ENCODE measurements around the gene ZFAND2A.
"Not testable (repeated sequence)": the region's sequence is repeated elsewhere in the genome, so short reads cannot be mapped to it uniquely, and the experiment has no call there.

Gene ZFAND2A

DNA sequence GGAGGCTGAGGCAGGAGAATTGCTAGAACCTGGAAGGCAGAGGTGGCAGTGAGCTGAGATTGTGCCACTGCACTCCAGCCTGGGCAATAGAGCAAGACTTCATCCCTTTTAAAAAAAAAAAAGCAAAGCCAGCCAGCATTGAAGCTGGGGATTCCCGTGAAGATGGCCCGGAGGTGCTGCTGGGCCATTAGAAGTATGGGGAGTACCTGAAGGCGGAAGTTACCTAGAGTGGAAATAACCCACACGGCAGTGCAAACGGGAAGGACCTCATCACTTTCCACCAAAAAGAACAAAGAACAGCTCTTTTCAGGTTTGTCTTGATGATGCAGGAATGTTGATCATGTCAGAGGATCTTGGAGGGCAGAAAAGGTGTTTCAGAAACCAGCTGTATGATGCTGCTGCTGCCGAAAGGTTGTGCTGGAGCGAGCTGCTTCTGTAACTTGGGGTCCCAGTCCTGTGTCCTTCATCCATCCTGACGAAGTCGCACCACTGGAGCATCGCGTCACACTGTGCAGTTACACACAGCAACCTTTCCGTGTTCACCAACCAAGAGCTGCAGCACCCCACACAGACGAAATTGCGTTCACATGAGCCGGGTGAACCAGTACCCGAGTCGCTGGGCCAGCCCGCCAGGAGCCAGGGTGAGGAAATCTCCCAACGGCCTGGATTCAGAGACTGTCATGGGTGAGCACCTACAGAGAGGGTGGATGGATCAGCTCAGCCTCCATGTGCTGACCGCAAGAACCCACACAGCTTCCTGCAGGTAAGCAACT, 8.2 kb downstream of the ZFAND2A start:
- no peak for DNase-seq (ENCODE audit: low spot score)

DNA sequence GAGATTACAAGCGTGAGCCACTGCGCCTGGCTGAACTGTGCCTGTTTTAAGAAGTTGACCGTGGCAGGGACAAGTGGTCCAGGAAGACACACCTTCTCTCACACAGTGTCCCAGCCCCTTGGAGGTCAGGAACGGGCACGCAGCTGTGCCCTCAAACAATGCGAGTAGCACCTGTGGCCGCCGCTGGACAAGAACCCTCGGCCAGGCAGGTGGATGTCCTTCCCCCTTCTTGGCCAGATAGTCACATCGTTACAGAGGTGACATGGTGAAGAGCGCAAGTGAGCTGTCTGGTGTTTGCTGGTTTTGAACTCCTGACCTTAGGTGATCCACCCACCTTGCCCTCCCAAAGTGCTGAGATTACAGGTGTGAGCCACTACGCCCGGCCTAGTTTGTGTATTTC, 8.8 kb downstream of the ZFAND2A start:
- DNase-seq (ENCODE audit: low spot score), result no peak

DNA sequence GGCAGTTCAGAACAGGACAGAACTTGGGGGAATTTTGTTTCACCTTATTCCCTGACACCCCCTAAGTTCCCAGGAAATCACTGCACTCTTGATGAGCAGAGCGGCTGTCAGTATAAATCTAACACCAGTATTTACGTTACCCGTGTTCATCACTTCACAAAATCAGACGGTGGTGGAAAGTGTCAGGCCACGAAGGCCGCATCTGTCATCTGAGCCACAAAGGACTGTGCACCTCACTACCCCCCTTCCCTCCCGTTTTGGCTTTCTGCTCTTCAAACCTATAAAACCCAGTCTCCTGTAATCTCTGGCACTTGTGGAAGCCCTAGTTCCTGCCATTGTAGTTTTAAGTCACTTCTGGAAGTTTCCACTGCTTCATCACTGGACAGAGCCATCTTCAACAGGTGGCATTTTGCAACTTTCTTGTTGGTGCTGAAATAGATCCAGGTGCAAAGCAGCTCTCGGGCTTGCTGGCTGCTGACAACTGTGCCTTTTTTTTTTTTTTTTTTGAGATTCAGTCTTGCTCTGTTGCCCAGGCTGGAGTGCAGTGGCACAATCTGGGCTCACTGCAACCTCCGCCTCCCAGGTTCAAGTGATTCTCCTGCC, 9.5 kb downstream of the ZFAND2A start:
- DNase-seq (ENCODE audit: low spot score), result no peak

DNA sequence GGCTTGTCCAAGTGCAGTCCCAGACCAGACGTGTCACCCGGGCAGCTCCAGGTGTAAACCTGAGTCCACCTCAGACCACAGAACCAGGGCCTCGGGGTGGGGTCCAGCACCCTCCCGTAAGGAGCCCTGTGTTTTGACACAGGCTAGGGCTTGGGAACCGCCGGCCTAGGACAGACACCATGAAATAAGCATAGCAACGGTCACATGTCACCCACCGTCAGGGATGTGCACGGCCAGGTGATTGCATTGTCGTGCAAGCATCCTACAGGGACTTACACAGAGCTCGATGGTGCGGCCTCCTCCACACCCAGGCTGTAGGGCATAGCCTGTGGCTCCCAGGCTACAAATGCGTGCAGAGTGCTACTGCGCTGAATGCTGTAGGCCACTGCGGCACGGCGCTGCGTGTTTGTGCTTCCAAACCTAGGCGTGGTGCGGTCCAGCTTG, 10.6 kb downstream of the ZFAND2A start:
- DNase-seq (ENCODE audit: low spot score), result no peak

DNA sequence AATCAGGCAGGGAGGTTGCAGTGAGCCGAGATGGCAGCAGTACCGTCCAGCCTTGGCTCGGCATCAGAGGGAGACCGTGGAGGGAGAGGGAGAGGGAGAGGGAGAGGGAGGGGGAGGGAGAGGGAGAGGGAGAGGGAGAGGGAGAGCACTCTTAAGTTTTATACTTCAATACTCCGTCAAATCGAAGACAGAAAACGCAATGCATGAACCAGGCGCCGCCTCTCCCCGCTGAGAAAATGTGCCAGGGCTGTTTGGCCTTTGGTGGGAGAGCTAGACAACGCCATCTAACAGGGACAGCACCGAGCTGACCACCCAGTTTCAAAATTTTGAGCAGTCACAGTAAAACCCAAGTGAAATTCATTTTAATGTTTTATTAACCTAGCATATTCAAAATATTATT, 12.1 kb downstream of the ZFAND2A start:
- DNase-seq (ENCODE audit: low spot score), result not testable (repeated sequence)

DNA sequence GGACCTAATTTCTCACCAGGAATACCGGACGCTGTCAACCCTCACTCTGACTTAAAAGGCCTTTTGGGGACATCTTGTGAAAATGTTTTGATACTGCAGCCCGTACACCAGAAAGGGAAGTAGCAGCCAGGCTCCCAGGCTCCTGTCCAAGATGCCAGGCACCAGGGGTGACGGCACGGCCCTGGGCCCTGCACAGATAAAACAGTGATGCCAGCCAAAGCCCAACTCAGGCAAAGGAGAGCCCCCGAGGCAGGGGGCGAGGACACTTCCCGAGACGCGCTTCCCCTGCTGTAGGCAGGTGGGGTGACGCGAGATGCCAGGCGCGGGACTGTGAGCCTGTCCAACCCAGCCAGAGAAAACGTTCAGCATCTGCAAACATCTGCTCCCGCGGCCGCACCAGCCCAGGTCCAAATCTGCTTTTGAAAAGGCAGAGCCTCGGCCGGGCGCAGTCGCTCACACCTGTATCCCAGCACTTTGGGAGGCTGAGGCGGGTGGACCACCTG, 15.7 kb downstream of the ZFAND2A start:
- no peak for DNase-seq (ENCODE audit: low spot score)

DNA sequence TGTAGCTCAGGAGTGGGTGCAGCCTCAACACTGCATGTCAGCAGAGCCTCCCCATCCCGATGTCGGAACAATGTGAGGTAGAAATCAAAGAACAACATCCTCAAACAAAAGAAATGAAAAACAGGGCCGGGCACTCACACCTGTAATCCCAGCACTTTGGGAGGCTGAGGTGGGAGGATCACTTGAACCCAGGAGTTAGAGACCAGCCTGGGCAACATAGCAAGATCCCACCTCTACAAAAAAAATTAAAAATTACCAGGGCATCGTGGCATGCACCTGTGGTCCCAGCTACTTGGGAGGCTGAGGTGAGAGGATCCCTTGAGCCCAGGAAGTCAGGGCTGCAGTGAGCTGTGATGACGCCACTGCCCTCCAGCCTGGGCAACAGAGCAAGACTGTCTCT, 17.0 kb downstream of the ZFAND2A start:
- not testable (repeated sequence) for DNase-seq (ENCODE audit: low spot score)

DNA sequence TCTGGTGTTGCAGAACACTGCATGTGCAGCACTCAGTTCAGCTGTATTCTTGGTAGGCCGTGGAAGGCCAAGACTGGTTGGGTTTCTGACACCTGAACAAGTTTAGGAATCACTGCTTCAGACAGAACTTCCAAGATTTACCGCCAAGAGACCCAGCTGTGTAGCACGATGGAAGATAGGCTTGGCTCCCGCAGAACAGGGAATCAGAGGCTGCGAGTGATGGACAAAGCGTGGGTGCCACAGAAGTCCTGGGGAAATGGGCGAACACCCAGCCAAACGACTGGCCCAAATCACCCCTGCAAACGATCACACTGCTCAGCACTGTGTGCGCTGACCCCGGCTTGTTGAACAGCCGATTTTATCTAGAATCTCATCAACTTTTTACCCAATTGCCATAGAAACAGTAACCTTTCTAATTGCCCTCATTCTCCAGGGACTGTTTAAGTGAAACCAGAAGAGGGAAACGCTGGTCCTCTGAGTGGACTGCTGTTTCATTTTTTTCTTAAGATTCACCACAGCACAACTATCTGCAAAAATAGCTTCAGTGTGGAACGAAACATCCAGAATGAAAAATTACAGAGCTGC, 17.9 kb downstream of the ZFAND2A start:
- DNase-seq (ENCODE audit: low spot score), result no peak

DNA sequence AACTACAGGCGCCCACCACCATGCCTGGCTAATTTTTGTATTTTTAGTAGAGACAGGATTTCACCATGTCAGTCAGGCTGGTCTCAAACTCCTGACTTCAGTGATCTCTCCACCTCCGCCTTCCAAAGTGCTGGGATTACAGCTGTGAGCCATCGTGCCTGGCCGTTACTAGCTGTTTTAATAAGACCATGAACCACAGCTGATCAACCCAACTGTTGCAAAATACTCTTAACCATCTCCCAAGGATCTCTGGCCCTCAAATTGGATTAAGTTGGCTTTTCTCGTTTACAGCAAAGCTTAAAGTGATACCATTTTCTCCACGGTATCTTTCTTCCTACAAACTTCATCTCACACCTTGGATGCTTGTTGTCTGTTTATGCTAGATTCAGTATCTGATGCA, 18.3 kb downstream of the ZFAND2A start:
- DNase-seq (ENCODE audit: low spot score), result no peak

DNA sequence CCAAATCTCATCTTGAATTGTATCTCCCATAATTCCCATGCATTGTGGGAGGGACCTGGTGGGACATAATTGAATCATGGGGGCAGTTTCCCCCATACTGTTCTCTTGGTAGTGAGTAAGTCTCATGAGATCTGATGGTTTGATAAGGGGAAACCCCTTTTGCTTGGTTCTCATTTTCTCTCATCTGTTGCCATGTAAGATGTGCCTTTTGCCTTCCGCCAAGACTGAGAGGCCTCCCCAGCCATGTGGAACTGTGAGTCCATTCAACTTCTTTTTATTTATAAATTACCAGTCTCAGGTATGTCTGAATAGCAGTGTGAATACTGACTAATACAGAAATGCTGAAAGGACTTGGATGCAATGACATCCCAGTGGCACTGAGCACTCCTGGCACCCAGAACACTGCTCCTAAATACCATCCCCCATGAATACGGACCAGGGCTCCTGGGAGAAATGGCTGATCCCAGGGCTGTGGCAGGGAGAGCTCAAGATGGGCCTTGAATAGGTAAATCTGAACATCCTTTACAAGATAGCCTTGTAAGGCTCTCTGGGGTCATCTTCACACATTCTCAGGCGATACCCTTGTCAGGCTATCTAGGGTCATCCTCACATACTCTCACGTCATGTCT, 19.4 kb downstream of the ZFAND2A start:
- no peak for DNase-seq (ENCODE audit: low spot score)

DNA sequence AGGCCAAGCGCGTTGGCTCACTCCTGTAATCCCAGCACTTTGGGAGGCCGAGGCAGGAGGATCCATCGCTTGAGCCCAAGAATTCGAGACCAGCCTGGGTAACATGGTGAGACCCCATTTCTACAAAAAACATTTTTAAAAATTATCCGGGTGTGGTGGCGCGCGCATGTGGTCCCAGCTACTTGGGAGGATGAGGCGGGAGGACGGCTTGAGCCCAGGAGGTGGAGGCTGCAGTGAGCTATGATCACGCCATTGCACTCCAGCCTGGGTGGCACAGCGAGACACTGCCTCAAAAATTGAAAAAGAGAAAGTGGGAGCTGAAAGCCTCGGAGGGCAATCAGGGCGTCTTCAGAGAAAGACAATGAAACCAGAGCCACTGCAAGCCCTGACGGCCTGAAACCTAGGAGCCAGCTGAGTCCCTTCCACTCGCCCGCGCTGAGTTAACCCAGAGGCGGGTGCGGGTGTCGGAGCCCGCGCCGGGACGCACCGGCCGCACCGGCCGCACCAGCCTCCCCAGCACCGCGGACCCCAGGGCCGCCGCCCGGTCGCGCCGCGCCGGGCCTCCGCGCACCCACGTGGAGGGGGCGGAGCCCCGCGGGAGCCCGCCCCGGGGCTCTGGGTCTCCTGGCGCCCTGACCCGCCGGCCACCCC, 22.4 kb downstream of the ZFAND2A start:
- no peak for DNase-seq (ENCODE audit: low spot score)

DNA sequence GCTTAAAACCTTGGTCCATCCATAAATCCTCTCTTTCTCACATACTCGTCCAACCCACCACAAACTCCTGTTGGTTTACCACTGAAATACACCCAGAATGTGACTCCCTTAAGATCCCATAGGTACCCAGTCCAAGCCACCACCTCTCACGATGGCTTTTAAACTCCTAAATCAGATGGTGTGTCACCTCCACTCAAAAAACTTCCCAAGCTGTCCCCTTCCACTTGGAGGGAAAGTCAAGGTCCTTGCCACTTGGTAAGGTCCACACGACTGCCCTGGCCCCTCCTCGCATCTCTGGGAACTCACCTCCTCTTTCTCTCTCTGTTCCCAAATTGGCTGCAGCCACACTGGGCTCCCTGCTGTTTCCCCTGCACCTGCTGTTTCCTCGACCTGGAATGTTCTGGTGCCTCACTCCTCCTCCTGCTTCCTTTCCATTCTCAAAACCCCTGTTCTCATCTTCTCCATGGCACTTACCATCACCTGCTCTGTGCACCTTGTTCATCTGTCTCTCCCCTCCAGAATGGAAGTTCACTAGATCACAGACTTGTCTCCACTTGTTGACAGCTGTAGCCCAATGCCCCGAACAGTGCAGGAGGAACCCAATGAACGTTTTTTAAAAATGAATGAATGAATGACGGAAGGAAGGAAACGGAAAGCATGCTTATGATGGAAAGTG, 23.0 kb downstream of the ZFAND2A start:
- no peak for DNase-seq (ENCODE audit: low spot score)

DNA sequence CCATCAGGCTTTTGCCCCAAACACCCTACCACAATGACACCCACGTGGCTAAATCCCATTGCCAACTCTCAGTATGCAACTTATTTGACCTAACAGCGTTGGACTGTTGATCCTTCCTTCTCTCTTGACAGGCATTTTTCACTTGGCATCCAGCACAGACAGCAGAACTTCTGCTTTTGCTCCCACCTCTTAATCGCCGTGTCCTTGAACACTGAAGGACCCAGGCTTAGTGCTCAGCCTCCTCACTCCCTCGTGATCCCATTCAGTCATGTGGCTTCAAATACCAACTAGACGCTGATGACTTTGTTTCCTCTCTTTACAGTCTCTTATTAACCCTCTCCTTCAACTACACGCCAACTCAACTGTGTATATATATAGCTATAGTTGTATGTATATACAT, 25.0 kb downstream of the ZFAND2A start:
- DNase-seq (ENCODE audit: low spot score), result no peak

DNA sequence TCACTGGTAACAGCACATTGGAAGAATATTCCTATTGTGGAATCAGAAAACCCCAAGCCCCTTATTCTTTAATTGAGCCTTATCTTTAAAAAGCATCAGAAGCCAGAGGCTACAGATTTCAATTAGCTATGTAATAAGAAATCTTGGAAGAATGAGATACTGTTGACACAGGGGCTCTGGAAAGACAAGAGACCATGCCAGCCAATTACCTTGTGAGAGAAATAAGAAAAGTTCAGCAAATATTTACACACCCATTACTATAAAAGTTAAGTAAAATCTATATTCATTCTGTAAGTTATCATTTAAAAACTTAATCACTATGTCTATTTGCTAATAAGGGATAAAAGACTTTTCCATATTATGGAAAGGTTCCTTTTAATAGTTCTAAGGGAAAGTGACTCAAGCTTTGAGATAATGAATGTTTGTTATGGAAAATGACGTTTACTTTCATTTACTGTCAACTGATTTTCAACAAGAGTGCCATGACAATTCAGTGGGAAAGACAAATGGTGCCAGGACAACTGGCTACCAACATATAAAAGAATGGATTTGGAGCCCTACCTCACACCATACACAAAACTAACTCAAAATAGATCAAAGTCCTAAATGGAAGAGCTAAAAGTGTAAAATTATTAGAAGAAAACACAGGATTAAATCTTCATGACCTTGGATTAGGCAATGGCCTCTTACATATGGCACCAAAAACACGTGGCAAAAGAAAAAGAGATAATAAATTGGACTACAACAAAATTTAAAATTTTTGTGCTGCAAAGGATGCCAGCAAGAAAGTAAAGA, 28.3 kb downstream of the ZFAND2A start:
- no peak for DNase-seq (ENCODE audit: low spot score)

DNA sequence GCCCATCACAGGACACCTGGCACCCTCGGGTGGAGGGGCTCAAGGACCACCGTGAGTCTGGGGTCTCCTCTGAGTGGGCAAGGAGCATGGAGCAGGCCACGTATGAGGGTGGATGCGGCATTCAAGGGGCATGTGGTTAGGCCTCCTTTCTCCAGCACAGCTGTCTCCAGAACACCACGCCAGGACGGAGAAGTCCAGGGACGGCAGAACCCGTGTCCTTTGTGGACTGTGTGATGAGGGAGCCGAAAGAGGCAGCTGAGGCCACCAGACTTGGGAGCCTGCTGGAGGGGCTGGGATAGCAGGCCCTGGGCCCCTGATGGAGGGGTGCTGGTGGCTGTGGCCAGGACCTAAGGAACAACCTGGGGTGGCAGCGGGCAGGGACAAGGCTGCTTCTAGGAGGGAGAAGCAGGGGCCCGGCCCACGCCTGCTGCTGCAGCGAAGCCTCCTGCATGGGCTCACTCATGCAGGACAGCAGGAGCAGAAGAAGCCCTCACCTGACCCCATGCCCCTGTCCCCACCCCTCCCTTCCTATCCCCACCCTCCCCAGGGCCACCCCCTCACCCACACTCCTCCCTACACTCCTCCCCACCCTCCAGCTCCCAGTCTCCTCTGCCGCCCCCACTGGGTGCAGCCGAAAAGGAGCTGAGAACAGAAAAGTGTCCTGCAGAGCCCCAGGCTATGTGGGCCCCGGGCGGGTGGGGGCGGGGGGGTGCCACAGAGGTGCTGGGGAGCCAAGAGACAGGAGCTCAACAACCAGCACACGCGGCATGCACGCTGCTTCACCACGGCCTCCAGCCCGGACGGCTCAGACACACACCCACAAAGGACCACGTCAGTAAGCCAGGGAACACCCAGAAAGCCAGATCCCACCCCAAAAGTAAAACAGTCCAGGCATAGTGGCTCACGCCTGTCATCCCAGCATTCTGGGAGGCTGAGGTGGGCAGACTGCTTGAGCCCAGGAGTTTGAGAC, 29.7 kb downstream of the ZFAND2A start:
- no peak for DNase-seq (ENCODE audit: low spot score)

DNA sequence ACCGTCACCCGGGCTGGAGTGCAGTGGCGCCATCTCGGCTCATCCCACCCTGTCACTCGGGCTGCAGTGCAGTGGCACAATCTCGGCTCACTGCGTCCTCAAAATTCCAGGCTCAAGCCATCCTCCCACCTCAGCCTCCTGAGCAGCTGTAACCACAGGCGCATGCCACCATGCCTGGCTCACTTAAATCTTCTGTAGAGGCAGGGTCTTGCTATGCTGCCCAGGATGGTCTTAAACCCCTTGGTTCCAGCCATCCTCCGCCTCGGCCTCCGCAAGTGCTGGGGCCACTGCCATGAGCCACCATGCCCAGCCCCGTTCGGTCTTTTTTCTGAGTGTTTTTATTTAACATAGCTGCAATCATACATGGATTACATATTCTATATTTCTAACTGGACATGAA, 30.6 kb downstream of the ZFAND2A start:
- no peak for DNase-seq (ENCODE audit: low spot score)

DNA sequence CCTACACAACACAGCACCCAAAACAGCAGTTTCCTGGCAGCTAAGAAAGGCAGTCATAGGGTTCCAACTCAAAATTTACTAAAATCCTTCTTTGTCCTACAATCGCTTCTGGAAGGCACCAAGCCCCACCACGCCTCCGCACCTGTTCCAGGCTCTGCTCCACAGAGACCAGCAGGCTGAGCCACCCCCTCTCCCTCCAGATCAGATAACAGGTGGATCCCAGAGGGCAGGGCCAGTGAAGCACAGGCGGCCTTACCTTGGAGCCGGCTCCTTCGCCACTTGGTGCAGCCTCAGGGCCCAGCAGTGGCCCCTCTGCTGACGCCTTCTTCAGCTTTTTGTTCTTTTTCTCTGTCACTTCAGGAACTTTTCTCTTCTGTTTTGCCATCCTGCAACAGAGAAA, 33.0 kb downstream of the ZFAND2A start:
- DNase-seq (ENCODE audit: low spot score), result no peak

DNA sequence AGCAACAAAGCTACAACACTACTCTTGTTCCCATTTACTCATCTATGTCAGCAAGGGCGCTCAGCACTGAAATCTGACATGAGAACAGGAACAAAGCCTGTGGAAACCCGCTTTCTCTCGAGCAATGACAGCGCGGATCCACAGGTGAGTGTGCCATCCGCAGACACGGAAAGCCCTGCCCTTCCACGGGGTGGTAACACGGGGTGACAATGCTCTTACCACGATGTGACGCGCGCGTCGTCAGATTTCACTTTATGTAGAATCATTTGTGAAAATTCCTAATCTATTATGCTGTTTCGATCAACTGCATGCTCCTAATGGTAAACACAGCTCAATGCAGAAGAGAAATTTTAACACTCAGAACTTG, 34.4 kb downstream of the ZFAND2A start:
- DNase-seq (ENCODE audit: low spot score), result no peak

DNA sequence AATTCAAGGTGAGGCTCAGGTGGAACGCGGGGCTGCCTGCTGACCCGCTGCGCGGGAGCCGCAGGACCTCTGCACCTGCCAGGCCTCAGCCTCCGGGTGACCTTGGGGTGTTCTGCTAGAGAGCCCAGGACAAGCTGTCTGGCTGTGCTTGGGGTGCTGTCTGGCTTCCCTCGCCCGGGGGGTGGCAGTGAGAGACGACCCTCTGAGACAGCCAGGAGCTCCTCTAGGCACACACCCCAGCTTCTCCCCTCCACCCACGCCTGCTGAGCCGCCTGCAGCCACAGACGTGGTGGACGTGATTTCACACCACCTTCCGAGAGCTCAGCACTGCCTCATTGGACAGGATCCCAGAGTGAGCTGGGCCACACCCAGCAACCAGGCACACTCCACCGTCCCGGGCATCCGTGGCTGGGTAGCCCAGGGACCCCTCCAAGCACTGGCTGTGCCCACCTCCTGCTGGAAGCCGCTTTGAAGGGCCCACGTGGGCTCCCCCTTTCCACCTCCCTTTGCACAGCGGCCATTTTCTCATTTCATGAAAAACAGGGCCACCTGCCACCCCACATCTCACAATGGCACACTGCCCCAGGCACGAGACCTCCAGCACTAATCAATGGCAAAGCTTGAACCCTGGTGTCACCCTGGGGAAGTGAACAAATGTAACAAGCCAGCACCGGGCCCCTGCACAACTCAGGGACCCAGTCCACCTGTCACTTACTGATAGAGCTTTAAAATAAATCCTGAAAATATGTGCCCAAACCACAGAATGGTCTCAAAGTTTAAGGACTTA, 35.0 kb downstream of the ZFAND2A start:
- no peak for DNase-seq (ENCODE audit: low spot score)

All from COLO829 (cell line).